K562 (cell line): ENCODE results near the gene PLP2. TPM values are rescaled to one million over a fixed set of nuclear protein-coding genes. Genes with fewer than 3 reads are reported as not detected.

ENCODE experiments used
- BRD4 ChIP-seq: fragments of 200-600 bp; sonication (generic); IDR thresholded peaks from 2 replicates; pipeline ENCODE4 v1.6.1; 2017; ENCODE audit warnings: inconsistent platforms
- CBX1 ChIP-seq: sonication (generic); IDR thresholded peaks from 2 replicates; pipeline ENCODE4 v1.6.1; 2016; ENCODE audit warnings: antibody characterized with exemption, low read depth, mild to moderate bottlenecking
- CBX3 ChIP-seq, 2 experiments: IDR thresholded peaks; 1 replicate in 1 of 2; 2 replicates in 1 of 2; pipeline ENCODE4 v1.6.1; 2012; ENCODE audit warnings: inconsistent platforms in 2 of 2, low read length in 2 of 2, borderline replicate concordance in 1 of 2, control low read depth in 1 of 2
- NR2C2 ChIP-seq, 2 experiments: fragments of 200-800 bp in 1 of 2; sonication (Bioruptor generic) in 1 of 2; sonication (generic) in 1 of 2; formaldehyde crosslinking in 1 of 2; IDR thresholded peaks; 2 replicates each; pipeline versions ENCODE4 v1.6.1 to v1.8.0; 2016 to 2022; ENCODE audit warnings: mild to moderate bottlenecking in 1 of 2, missing compliant biosample characterization in 1 of 2, missing genetic modification characterization in 1 of 2, missing genetic modification reagents in 1 of 2
- RFX5 ChIP-seq: IDR thresholded peaks from 2 replicates; pipeline ENCODE4 v1.6.1; 2011; ENCODE audit warnings: low read depth, mild to moderate bottlenecking, improper control_type of control experiment, low read length
- SIN3A ChIP-seq, 2 experiments: fragments of 150-350 bp in 1 of 2; IDR thresholded peaks; 2 replicates each; pipeline ENCODE4 v1.6.1; 2011 to 2016; ENCODE audit warnings: borderline replicate concordance in 2 of 2, low read depth in 2 of 2, low read length in 2 of 2, mild to moderate bottlenecking in 2 of 2, moderate library complexity in 2 of 2; ENCODE audit not compliant: control insufficient read depth in 1 of 2
- STAG1 ChIP-seq: sonication (generic); formaldehyde crosslinking; IDR thresholded peaks from 2 replicates; pipeline ENCODE4 v1.5.0; 2020; ENCODE audit warnings: missing genetic modification reagents, borderline replicate concordance
- TCF7L2 ChIP-seq: fragments of 150-350 bp; IDR thresholded peaks from 2 replicates; pipeline ENCODE4 v1.6.1; 2016; ENCODE audit warnings: low read depth, mild to moderate bottlenecking, low read length, moderate library complexity
- TEAD4 ChIP-seq, 2 experiments: sonication (generic) in 1 of 2; formaldehyde crosslinking in 1 of 2; IDR thresholded peaks; 2 replicates each; pipeline versions ENCODE4 v1.6.1 to v1.8.0; 2012 to 2022; ENCODE audit warnings: borderline replicate concordance in 1 of 2, inconsistent platforms in 1 of 2, low read length in 1 of 2, mild to moderate bottlenecking in 1 of 2, missing genetic modification reagents in 1 of 2
- ZNF23 ChIP-seq: fragments of 250-450 bp; sonication (Bioruptor Pico); IDR thresholded peaks from 2 replicates; pipeline ENCODE4 v1.4.0; 2020; ENCODE audit warnings: mild to moderate bottlenecking
- polyA plus RNA-seq, 8 experiments: library from polyadenylated mRNA; depleted of rRNA in 4 of 8; stranded (reverse) in 5 of 8; unstranded in 3 of 8; fragments of >200 nt; fragmentation: Nextera tagmentation in 2 of 8; fragmentation: Illumina TruSeq in 1 of 8; extraction: Ambion mirVana in 2 of 8; extraction: Trizol in 1 of 8; gene quantifications; 2 replicates each; pipeline versions ENCODE4 v1.2.1 to v1.2.3, GENCODE V29; 2011 to 2014; ENCODE audit warnings: inconsistent platforms in 1 of 8, missing spikeins in 1 of 8
- total RNA-seq, 7 experiments: library from RNA; depleted of rRNA in 6 of 7; stranded (reverse); fragments of >200 nt in 6 of 7; fragmentation: Illumina TruSeq in 2 of 7; extraction: Trizol in 2 of 7; gene quantifications; 2 replicates each; pipeline versions ENCODE4 v1.2.1 to v1.2.3, GENCODE V29; 2011 to 2021; ENCODE audit warnings: low replicate concordance in 1 of 7
- TF ChIP-seq, protein P1 (sequence below), 2 experiments: fragments of 450-650 bp; IDR thresholded peaks; 2 replicates each; pipeline ENCODE4 v1.6.1; 2016; ENCODE audit warnings: mild to moderate bottlenecking in 2 of 2, borderline replicate concordance in 1 of 2, low read depth in 1 of 2, moderate library complexity in 1 of 2
- TF ChIP-seq, protein P2 (sequence below): fragments of 450-650 bp; formaldehyde crosslinking; IDR thresholded peaks from 2 replicates; pipeline ENCODE4 v1.4.0; 2020; ENCODE audit warnings: mild to moderate bottlenecking
- TF ChIP-seq, protein P3 (sequence below): fragments of 450-650 bp; IDR thresholded peaks from 2 replicates; pipeline ENCODE4 v1.6.1; 2016; ENCODE audit warnings: antibody characterized with exemption

PLP2 gene
- total and polyA plus RNA-seq, 9 of the 15 experiments (the other 6 are each of a cell fraction or from before 2014, with no cell fraction given): 34.7 to 236 (median 112) TPM

DNA sequence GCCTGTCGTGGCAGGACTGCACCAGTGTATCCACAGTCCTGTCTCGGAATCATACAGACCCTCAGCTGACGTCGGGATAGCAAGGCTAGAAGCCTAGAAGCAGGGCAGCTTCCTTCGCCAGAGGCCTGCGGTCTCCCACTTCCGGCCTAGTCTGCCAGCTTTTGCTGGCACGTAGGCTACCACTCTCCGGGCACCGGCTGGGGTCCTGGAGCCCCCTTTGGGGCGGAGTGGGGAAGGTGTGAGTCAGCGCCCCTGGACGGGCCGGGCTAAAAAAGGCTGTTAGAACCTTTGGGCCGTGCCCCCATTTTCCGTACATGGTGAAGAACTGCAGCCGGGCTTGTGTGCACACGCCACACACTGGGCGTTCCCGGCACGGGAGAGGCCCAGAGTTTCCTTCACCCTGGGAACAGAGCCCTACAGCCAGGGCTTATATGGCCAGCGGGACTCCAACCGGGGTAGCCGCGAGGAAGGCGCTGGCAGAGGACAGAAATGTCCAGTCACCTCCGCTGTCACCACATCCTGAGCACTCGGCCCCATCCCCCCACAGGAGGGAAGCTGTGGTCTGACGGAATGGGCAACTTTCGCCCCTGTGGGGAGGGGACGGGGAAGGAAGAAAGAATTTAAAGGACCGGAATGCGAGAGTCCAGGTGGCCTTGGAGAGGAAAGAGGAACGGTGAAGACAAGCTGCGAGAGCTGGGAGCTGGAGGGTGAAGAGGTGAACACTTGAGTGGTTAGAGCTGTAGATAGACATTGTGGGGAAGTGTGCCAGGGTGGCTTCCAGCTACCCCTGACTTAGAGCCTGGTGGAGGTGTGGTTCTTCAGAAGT is 4.6 kb upstream of the PLP2 start (continued):
- TF ChIP-seq, protein P1, sequence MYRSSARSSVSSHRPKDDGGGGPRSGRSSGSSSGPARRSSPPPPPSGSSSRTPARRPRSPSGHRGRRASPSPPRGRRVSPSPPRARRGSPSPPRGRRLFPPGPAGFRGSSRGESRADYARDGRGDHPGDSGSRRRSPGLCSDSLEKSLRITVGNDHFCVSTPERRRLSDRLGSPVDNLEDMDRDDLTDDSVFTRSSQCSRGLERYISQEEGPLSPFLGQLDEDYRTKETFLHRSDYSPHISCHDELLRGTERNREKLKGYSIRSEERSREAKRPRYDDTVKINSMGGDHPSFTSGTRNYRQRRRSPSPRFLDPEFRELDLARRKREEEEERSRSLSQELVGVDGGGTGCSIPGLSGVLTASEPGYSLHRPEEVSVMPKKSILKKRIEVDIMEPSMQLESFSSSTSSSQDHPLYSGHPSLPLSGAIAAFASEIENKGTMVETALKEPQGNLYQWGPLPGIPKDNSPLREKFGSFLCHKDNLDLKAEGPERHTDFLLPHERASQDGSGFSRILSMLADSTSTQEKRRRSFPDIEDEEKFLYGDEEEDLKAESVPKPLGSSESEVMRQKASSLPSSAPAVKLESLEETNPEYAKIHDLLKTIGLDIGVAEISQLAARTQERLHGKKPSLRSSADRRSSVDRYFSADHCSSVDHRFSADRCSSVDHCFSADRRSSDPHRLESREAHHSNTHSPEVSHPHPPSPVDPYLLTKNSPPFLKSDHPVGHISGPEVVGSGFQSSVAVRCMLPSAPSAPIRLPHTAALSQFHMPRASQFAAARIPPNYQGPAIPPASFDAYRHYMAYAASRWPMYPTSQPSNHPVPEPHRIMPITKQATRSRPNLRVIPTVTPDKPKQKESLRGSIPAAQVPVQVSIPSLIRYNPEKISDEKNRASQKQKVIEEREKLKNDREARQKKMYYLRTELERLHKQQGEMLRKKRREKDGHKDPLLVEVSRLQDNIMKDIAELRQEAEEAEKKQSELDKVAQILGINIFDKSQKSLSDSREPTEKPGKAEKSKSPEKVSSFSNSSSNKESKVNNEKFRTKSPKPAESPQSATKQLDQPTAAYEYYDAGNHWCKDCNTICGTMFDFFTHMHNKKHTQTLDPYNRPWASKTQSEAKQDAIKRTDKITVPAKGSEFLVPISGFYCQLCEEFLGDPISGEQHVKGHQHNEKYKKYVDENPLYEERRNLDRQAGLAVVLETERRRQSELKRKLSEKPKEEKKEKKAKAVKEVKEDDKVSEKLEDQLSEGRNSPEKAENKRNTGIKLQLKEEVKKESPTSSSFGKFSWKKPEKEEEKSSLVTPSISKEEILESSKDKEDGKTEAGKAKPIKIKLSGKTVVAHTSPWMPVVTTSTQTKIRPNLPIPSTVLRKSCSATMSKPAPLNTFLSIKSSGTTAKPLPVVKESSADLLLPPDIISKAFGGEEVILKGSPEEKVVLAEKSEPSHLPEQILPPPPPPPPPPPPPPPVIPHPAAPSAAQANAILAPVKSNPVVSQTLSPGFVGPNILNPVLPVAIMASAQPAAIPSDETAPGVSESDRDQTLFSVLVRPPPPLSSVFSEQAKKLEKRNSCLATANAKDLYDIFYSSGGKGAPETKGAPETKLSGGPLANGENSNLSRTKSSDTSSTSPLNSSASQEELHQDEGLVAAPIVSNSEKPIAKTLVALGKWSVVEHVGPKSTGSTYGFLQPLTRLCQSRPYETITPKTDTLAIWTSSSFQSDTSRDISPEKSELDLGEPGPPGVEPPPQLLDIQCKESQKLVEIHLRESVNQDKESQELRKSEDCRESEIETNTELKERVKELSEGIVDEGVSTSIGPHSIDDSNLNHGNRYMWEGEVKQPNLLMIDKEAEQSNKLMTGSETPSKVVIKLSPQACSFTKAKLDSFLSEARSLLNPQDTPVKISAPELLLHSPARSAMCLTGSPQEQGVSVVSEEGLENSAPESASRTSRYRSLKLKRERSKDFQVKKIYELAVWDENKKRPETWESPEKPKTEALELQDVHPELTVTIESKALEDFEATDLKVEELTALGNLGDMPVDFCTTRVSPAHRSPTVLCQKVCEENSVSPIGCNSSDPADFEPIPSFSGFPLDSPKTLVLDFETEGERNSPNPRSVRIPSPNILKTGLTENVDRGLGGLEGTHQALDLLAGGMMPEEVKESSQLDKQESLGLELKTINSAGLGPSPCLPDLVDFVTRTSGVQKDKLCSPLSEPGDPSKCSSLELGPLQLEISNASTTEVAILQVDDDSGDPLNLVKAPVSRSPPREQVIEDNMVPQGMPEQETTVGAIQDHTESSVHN (IDR thresholded peaks at IDR 0.05; ENCODE audit: borderline replicate concordance in 1 of 2, low read depth in 1 of 2): peak in 1 of 2 experiments; percentile 71; a peak in 2 of 4 replicates
- TF ChIP-seq CBX3 (IDR thresholded peaks at IDR 0.05; ENCODE audit: borderline replicate concordance in 1 of 2, low read length in 2 of 2) (no peak; a peak in 1 of 3 replicates), SIN3A (IDR thresholded peaks at IDR 0.05; ENCODE audit: borderline replicate concordance in 2 of 2, control insufficient read depth in 1 of 2, low read depth in 2 of 2, low read length in 2 of 2) (no peak), CBX1 (no peak), NR2C2 (CRISPR knock-in tag; IDR thresholded peaks at IDR 0.05) (no peak), NR2C2 (tag; IDR thresholded peaks at IDR 0.05) (no peak), RFX5 (no peak), TCF7L2 (peak; percentile 34; the same call in 1 of the 2 replicates), TEAD4 (IDR thresholded peaks at IDR 0.05; ENCODE audit: low read length) (peak; percentile 51; the same call in 1 of the 2 replicates), TEAD4 (CRISPR knock-in tag; IDR thresholded peaks at IDR 0.05; ENCODE audit: borderline replicate concordance) (no peak), ZNF23 (no peak), BRD4 (no peak), STAG1 (CRISPR knock-in tag) (no peak)
- TF ChIP-seq, protein P2, sequence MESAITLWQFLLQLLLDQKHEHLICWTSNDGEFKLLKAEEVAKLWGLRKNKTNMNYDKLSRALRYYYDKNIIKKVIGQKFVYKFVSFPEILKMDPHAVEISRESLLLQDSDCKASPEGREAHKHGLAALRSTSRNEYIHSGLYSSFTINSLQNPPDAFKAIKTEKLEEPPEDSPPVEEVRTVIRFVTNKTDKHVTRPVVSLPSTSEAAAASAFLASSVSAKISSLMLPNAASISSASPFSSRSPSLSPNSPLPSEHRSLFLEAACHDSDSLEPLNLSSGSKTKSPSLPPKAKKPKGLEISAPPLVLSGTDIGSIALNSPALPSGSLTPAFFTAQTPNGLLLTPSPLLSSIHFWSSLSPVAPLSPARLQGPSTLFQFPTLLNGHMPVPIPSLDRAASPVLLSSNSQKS (CRISPR knock-in tag): no peak
- TF ChIP-seq, protein P3, sequence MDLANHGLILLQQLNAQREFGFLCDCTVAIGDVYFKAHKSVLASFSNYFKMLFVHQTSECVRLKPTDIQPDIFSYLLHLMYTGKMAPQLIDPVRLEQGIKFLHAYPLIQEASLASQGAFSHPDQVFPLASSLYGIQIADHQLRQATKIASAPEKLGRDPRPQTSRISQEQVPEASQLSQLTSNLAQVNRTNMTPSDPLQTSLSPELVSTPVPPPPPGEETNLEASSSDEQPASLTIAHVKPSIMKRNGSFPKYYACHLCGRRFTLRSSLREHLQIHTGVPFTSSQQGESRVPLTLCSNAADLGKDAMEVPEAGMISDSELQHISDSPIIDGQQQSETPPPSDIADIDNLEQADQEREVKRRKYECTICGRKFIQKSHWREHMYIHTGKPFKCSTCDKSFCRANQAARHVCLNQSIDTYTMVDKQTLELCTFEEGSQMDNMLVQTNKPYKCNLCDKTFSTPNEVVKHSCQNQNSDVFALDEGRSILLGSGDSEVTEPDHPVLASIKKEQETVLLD: peak; percentile 46; the same call in 1 of the 2 replicates
